HG03432 (cell line): ENCODE results near the gene SERP1.
A peak's percentile ranks its signal among the peaks of the same experiment; 100 is the strongest.

Experiments
- ATAC-seq: cut with Tn5 transposase; IDR thresholded peaks from one replicate; pipeline ENCODE4 v1.9.1; 2021; ENCODE audit warnings: mild to moderate bottlenecking, moderate library complexity; ENCODE audit not compliant: unreplicated experiment

The SERP1 gene

GRCh38 chr3:150546226-150547044 lies at the start of gene SERP1, which contains the start of gene EIF2A:
TSS of gene SERP1 (minus strand) at chr3:150546496. CDS start at chr3:150546135, 361 bp downstream.
TSS of gene EIF2A (plus strand) at chr3:150546787. CDS start at chr3:150546803, 16 bp downstream.
- peak; percentile 92 for ATAC-seq

DNA sequence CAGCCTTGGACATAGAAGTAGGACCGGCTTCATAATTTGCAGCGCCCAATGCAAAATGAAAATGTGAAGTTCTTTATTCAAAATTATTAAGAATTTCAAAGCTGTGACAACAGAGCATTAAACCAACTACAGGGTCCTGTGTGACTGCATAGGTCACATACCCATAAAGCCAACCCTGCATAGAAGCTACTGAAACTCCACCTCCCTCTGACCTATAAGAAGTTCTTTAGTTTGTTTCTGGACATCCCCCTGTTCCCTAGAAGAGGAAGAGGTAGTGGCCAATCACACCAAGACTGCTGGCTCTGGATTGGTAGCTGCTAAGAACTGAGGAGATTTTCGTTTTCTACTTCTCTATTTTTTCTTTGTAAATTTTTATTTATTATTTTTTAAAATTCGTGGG lies 47.9 kb upstream of the SERP1 start:
- no peak for ATAC-seq

DNA sequence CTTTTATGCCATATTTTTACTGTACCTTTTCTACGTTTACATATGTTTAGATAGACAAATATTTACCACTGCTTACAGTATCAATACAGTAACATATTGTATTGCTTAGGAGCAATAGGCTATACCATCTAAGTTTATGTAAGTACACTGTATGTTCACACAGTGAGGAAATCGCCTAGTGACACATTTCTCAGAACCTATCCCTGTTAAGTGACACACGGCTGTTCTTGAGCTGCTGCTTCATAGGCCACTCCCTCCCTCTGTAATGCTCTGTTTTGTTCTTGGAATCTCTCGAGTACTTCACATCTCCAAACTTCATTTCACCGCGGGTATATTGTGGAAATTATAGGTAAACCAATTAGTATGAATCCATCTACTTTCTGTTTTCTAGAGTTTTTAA lies 43.5 kb upstream of the SERP1 start:
- ATAC-seq: no peak

DNA sequence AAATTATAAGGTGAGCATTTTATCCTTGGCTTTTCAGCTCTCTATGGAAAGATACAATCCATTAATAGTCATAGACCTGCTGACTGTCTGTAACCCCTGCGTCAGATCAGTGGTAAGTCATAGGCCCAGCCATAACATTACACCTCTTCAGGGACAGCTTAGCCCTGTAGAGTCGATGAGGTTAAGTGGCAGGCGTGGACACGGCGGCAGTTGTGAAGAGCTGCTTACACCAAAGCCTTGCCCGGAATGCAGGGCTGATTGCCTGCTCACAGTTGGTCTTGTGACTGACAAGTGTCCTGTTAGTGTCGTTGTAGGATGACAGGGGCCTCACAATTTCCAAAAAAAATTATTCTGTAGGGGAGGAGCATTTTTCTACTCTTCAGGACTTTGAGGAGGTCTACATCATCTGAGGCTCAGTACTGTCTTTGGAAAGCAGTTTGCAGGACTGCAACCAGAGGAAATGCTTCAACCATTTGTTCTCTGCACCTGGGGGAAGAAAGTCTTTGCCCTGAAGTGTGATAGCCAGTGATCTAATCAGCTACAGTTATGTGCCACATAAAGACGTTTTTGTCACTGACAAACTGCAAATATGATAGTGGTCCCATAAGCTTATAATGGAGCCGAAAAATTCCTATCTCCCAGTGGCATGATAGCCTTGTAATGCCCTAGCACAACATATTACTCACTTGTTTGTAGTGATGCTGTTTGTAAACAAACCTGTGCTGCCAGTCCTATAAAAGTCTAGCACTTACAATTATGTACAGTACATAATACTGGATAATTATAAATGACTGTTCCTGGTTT lies 41.9 kb upstream of the SERP1 start:
- no peak for ATAC-seq

DNA sequence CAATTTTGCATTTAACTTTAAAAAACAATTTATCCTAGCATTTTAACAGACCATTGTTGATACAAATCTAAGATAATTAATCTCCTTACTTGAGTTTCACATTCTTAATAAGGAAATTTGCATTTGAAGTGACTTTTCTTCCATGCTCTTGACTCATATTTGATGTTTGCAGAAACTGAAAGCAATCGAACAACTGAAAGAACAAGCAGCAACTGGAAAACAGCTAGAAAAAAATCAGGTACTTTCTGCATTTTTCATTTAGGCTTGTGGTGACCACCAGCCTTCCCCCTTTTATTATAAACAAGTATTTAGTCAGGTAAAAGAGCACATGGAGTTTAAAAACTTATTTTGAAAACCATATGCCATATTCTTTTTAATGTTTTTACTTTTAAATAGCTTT lies 36.7 kb upstream of the SERP1 start:
- peak; percentile 73 for ATAC-seq

GRCh38 chr3:150582620-150583019 lies 36.3 kb upstream of the SERP1 start:
- peak; percentile 78 for ATAC-seq

DNA sequence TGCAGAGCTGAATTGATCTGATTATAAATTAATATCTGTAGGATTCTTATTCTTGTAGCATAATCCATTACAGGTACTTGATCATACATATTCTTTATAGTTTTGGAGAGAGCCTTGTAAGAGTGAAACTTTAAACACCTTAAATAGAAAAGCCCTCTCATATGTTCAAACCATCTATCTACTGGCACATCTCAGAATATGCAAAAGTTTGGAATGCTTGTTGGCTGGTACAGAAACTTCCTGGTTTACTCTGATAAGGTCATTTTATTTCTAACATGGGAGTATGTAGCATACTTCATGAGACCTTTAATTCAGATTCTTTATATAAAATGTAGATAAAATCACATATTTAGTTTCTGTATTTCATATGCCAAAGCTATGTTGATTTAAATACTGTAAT lies 34.9 kb upstream of the SERP1 start:
- no peak for ATAC-seq

GRCh38 chr3:150577855-150578254 lies 31.6 kb upstream of the SERP1 start:
- ATAC-seq: no peak

- ATAC-seq: no peak
Observed at GRCh38 chr3:150567328-150567727, 21.0 kb upstream of the SERP1 start.

DNA sequence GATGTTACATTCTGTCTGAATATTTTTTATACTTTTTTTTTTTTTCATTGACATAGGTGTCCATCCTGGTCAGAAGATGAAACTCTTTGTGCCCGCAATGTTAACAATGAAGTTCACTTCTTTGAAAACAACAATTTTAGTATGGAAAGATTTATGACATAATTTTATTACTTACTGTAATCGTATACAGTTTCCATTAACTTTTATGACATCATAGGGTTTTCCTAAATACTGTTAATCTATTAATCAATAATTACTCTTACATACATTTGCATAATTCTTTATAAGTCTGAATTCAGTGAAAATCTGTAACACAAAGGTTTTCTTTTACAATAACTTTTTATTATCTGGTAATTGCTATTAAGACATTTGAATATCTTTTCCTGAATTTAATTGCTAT lies 17.9 kb upstream of the SERP1 start:
- ATAC-seq: no peak

DNA sequence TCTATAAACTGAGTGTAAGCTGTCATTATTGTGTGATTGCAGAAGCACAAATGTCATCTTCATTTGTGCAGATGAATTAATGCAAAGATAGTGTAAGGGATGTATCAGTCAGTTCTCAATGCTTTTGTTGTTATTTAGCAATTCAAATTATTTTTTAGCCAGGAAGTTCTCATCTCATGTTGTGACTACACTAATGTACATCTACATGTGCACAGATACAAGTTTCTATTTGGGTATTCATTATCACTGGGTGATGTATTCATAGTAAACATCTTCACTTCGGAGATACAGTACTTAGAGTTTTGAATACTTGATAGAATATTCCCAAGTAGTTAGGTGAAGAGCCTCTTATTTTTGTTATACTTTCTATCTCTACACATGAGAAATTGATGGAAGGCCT lies 11.4 kb upstream of the SERP1 start:
- ATAC-seq: no peak

DNA sequence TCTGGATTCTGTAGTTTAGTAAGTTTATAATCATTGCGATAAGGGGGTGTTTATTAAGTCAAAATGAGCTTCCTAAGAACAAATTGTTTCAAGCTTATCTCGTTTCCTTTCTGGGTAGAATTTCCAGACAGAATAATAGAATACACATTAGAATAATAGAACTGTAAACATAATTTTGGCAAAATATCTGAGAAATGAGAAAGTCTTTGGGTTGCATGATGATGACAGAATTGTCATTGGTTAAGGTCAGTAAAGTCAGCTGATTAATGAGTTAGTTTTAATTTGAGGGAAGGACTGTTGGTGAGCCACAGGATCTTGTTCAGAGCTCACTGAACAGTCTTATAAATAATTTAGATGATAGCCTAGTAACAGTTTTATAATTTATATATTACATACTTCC lies 10.5 kb upstream of the SERP1 start:
- no peak for ATAC-seq

- no peak for ATAC-seq
Observed at GRCh38 chr3:150555859-150556436, 9.7 kb upstream of the SERP1 start.

DNA sequence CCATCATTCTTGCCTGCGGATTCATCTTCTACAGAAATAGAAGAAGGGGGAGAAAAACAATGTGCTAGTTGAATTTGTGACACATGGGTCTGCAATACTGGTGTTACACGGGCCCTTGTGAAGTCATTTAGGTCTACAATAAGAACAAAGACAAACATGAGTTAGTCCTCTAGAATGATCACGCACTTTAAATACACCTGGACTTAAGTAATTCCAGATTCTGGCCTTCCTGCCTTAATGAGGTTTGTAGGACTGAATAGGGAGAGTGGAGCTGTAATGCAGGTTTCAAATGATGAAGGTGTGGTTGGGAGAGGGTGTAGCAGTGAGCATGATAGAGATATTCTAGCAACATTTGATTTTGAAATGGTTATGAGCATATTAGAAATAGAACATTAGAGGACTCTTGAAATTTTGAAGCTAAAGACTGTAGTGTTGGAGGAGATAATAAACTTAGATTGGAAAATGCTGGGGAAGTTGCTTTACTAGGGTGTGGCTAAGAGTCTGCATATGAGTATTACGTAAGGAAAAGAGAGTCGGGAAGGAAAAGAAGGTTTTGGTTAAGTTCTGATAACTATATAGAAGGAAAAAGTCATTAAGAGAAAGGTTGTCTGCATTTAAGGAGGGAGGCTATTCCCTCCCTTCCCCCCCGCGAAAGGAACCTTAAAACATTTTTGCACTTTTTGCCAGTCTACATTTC lies 897 bp upstream of the SERP1 start:
- no peak for ATAC-seq

DNA sequence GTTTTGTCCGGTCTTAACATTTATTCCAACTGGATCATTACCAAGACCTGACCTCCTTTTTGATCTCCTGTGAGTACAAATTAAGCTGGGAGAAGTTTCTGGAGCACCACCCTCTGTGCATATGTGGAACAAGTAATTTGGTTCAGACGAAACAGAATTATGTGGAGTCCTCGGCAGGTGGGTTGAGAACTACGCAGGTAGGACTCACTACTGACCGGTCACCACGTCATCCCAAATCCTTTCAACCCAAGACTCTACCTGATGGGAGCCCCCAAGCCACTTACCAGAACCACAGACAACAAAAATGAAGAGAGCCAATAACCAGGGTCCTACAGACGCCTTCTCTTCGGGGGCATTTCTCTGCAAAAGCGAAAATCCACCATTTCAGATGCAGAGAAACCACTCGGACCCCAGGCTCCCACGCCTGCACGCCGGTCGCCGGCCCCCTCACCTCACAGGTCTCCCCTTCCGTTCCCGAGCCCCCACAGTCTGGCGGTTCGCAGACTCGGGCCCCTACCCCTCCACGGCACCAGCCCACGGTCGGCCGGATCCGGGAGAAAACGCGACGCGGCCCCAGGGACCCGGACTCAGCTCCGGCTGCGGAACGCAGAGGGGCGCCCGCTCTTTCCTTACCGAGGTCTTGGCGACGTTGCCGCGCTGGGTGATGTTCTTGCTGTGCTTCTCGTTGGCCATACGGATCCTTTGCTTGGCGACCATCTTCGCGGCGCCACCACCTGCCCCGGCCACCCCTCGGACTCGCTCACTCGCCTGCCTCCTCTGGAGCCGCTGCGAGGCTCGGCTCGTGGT lies 674 bp downstream of the SERP1 start:
- ATAC-seq: peak; percentile 21

- no peak for ATAC-seq
Observed at GRCh38 chr3:150544726-150545125, 1.6 kb downstream of the SERP1 start.

DNA sequence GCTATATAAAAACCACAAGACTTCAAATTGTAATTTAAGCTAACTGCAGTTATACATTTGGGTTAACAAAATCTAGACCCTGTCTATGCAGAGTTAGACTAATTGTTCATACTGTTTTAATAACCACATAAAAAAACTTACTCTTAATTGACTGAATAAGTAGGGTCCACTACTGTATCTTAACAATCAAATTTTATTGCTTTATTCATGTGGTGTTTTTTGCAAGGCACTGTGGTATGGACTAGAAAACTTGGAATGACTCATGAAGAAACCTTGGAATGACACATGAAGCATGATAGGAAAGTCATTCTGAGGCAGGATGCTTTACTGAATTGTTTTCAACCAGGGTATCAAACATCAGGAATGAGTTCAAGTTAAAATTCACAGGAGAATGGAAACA lies 2.3 kb downstream of the SERP1 start:
- no peak for ATAC-seq

DNA sequence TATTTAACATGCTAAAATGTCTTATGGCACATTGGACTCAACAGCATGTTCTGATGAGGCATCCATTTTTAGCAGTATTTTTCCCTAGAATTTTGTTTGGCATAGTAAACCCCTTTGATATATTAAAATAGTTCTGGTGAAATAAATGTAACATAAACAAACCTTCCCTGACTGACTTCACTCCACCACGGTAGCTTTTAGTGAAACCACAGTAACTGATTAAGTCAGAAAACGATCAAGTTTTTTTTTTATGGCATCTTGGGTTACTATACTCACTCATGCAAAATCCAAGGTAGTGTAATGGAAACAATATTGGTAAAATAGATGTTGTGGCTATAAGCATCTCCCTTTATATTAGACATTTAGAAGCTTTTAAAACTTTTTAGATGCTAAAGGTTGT lies 2.8 kb downstream of the SERP1 start:
- no peak for ATAC-seq

DNA sequence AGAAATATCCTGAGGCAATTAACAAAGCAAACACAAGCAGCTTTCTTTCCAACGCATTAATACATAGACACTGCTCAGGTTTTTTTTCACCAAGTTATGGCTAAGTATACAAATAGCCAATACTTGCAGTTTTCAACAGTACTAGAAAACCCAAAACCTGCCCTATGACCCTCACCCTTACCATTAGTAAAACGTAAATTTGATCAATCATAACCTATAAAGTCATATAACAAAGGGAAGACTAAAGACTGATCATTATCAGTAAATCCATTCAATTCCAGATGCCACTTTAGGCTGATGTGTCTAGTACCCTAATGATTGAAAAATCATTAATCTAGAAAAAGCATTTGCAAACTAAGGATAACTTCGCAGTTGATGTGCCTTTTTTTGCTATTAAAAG lies 3.2 kb downstream of the SERP1 start:
- ATAC-seq: no peak

DNA sequence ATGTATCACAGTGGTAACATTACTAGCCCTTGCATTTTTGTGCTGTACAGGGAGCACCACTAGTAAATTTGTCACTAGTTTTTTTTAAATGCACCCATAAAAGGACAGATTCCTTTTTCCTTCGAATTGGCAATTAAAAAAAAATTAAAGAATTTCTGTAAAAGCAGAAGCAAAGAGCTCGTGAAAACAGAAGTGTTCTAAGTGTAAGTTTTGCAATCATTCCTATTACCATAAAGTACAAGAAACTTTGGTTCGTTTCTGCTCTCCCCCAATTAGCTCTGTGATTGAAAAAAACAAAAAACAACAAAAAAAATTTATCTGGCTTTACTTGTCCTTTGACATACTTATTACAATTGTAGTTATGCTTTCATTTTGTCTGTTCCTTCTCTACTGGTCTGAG lies 5.3 kb downstream of the SERP1 start:
- ATAC-seq: no peak
